CD4-positive, alpha-beta T cell (primary cell): ENCODE data around the gene SORCS2. TPM values are rescaled to one million over a fixed set of nuclear protein-coding genes. Genes with fewer than 3 reads are reported as not detected.

Experiments used
- ATAC-seq: fragments of 200-7000 bp; cut with Tn5 transposase; one replicate; pipeline ENCODE4 v1.10.0; 2022; ENCODE audit warnings: mild to moderate bottlenecking; ENCODE audit not compliant: poor library complexity
- CTCF ChIA-PET: fragments of 350-600 bp; sonication (Branson Sonifier 250); formaldehyde crosslinking; loops from one replicate; lab custom pipeline; 2021; ENCODE audit warnings: antibody characterized with exemption, inconsistent platforms; lab: Charles Lee
- POLR2A ChIA-PET: fragments of 350-600 bp; sonication (Branson Sonifier 250); formaldehyde crosslinking; loops from one replicate; lab custom pipeline; 2021; ENCODE audit warnings: antibody characterized with exemption, inconsistent platforms; lab: Charles Lee
- DNase-seq, 14 experiments: peaks; one replicate each; pipeline ENCODE4 v3.0.0-alpha.2; 2013 to 2020; ENCODE audit warnings: mixed read lengths in 2 of 14
- H3K27ac ChIP-seq, 2 donors: one replicate each; pipeline versions ENCODE4 v1.5.1 to v1.7.0; 2013; ENCODE audit warnings: low read length in 2 of 2, low read depth in 1 of 2, mild to moderate bottlenecking in 1 of 2
- H3K27me3 ChIP-seq, 2 experiments: 1 replicate in 1 of 2; 2 replicates in 1 of 2; pipeline versions ENCODE4 v1.6.1 to v1.7.0; 2013; ENCODE audit warnings: low read length in 2 of 2, control low read depth in 1 of 2, mild to moderate bottlenecking in 1 of 2, moderate library complexity in 1 of 2; ENCODE audit not compliant: insufficient read depth in 2 of 2, control insufficient read depth in 1 of 2
- H3K36me3 ChIP-seq: one replicate; pipeline ENCODE4 v1.6.1; 2013; ENCODE audit warnings: low read length, control low read depth; ENCODE audit not compliant: insufficient read depth
- H3K4me1 ChIP-seq: one replicate; pipeline ENCODE4 v1.6.1; 2013; ENCODE audit warnings: low read length, control low read depth; ENCODE audit not compliant: insufficient read depth
- H3K4me3 ChIP-seq: one replicate; pipeline ENCODE4 v1.5.1; 2013; ENCODE audit warnings: mild to moderate bottlenecking, low read length, moderate library complexity
- H3K9me3 ChIP-seq, 2 experiments: 1 replicate in 1 of 2; 2 replicates in 1 of 2; pipeline versions ENCODE4 v1.6.1 to v1.7.0; 2013; ENCODE audit warnings: low read length in 2 of 2, mild to moderate bottlenecking in 2 of 2, control low read depth in 1 of 2, moderate library complexity in 1 of 2; ENCODE audit not compliant: control insufficient read depth in 1 of 2, insufficient read depth in 1 of 2
- H3K27ac Mint-ChIP-seq: one replicate; pipeline ENCODE4 v1.8.0; 2020; ENCODE audit warnings: mixed read lengths
- H3K27me3 Mint-ChIP-seq: one replicate; pipeline ENCODE4 v1.8.0; 2021; ENCODE audit warnings: mixed read lengths
- H3K36me3 Mint-ChIP-seq: one replicate; pipeline ENCODE4 v1.8.0; 2021; ENCODE audit warnings: low read depth, mixed read lengths
- H3K4me1 Mint-ChIP-seq: one replicate; pipeline ENCODE4 v1.8.0; 2021; ENCODE audit warnings: low read depth, mixed read lengths
- H3K4me3 Mint-ChIP-seq: one replicate; pipeline ENCODE4 v1.8.0; 2020; ENCODE audit warnings: mild to moderate bottlenecking, mixed read lengths
- H3K9me3 Mint-ChIP-seq: one replicate; pipeline ENCODE4 v1.8.0; 2020; ENCODE audit warnings: mixed read lengths
- intact Hi-C, 2 experiments: fragments of 100-400 bp; cut with DNase I in 1 of 2; cut with micrococcal nuclease in 1 of 2; formaldehyde crosslinking; loops; one replicate each; pipeline versions ENCODE4 v1.15.1 to v1.9.0; 2023 to 2025; cut with DNase I, micrococcal nuclease
- total RNA-seq, 174 experiments: library from RNA in 2 of 174; stranded (reverse) in 2 of 174; gene quantifications; one replicate each; pipeline ENCODE4 v1.2.3 and lab custom pipeline; 2021 to 2026
- TF ChIP-seq, protein P1 (sequence below): fragments of 200-600 bp; IDR thresholded peaks from one replicate; pipeline ENCODE4 v1.8.0; 2022; ENCODE audit warnings: antibody characterized with exemption, mild to moderate bottlenecking

Gene SORCS2
- total RNA-seq, 2 experiments from 2014 or later, result not detected

DNA sequence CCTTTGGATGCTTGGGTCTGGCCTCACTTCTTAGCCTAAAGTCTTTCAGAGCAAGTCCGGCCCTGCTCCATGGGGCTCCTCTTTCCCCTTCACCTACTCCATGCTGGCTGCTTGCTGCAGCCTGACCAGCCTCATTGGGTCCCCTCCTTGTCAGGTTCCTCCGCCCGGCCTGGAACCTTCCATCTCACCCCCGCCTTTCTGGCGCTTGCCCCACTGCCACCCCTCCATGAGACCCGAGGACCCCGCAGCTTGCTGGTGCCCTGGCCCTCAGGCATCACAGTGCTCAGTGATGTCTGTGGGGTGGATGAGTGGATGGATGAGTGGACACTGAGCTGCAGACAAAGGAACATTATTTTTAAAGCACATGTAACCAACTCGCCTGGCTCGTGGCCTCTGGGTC lies 24.7 kb downstream of the SORCS2 start:
- no peaks in the 10 kb centered on the region for H3K27me3 ChIP-seq
- Mint-ChIP-seq H3K36me3 (no peaks in the 10 kb centered on the region), H3K4me1 (no peaks in the 10 kb centered on the region), H3K9me3 (no peaks in the 10 kb centered on the region), H3K27me3 (no peaks in the 10 kb centered on the region), H3K4me3 (no peak overlapping the region), H3K27ac (no peak overlapping the region)
- CTCF ChIA-PET, result no interaction called here
- no peaks in the 10 kb centered on the region for H3K36me3 ChIP-seq
- peaks cover 4 to 31% of the 10 kb centered on the region in 2 experiments for H3K9me3 ChIP-seq
- no peak overlapping the region for H3K4me3 ChIP-seq
- intact Hi-C loops, result no loop called here
- no peaks in the 10 kb centered on the region for H3K4me1 ChIP-seq
- no peak overlapping the region for H3K27ac ChIP-seq
- DNase-seq (no peak), ATAC-seq (no peak)
- TF ChIP-seq, protein P1, sequence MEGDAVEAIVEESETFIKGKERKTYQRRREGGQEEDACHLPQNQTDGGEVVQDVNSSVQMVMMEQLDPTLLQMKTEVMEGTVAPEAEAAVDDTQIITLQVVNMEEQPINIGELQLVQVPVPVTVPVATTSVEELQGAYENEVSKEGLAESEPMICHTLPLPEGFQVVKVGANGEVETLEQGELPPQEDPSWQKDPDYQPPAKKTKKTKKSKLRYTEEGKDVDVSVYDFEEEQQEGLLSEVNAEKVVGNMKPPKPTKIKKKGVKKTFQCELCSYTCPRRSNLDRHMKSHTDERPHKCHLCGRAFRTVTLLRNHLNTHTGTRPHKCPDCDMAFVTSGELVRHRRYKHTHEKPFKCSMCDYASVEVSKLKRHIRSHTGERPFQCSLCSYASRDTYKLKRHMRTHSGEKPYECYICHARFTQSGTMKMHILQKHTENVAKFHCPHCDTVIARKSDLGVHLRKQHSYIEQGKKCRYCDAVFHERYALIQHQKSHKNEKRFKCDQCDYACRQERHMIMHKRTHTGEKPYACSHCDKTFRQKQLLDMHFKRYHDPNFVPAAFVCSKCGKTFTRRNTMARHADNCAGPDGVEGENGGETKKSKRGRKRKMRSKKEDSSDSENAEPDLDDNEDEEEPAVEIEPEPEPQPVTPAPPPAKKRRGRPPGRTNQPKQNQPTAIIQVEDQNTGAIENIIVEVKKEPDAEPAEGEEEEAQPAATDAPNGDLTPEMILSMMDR, result no peak
- POLR2A ChIA-PET, result no interaction called here

DNA sequence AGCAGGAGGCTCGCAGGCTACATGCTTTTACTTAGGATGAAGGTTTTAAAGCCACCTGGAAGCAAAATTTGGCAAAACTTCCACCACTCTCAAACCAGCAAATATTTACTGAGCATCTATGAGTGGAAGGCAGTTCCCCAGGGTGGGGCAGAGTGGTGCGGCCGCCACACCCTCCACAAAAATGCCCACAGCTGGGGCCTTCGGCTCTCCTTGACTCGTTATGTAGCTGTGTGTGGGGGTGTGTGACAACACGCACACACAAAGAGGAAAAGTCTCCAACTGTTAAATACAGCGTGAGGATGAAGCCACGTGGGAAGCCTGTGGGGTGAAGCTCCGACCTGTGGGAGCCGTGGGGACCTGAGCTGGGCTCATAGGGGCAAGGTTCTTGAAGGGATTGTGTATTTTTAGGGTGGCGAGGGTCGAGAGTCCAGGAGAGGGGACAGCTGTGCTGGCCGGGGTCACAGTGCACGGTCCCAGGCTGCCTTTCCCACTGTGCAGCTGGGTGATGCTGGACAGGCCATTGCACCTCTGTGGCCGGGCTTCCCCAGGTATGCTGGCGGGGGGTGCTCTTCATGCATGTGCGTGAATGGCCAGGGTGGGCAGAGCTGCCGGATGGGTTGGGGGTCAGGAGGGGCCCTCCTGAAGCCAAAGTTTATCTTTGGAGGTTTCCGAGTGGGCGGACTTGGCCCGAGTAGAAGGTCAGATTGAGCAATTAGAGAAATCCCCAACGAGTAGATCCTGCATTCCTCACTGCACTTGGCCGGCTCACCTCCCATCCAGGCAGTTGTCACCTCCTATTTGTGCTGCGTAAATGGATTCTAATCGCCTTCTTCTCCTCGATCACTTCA lies 25.4 kb downstream of the SORCS2 start:
- no peaks in the 10 kb centered on the region for H3K27me3 Mint-ChIP-seq
- H3K27ac ChIP-seq, result no peak overlapping the region
- TF ChIP-seq, protein P1, result no peak
- CTCF ChIA-PET, result no interaction called here
- intact Hi-C loops, result no loop called here
- no peaks in the 10 kb centered on the region for H3K4me1 ChIP-seq
- no peaks in the 10 kb centered on the region for H3K4me1 Mint-ChIP-seq
- DNase-seq (no peak), ATAC-seq (no peak)
- POLR2A ChIA-PET, result no interaction called here
- H3K27me3 ChIP-seq, result no peaks in the 10 kb centered on the region
- H3K27ac Mint-ChIP-seq, result no peak overlapping the region
- peaks cover 4 to 28% of the 10 kb centered on the region in 2 experiments for H3K9me3 ChIP-seq
- H3K4me3 Mint-ChIP-seq, result no peak overlapping the region
- no peak overlapping the region for H3K4me3 ChIP-seq
- H3K36me3 ChIP-seq, result no peaks in the 10 kb centered on the region
- H3K9me3 Mint-ChIP-seq, result no peaks in the 10 kb centered on the region
- H3K36me3 Mint-ChIP-seq, result no peaks in the 10 kb centered on the region

DNA sequence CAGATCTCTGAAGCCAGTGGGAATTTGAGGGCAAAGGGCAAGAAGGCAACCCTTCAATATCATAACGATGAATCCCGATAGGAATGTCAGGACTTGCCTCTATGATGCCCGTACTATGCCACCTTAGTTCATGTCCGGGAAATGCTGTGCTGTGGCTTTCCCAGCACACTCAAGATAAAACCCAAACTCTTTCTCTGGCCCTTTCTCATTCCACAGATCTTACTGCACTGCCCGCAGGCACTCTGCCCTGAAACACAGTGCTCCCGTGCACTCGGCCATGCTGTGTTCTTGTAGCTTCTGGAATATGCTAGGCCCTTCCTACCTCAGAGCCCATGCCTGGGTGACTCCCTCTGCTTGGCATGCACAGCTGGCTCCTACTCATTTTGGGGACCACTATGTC lies 26.3 kb downstream of the SORCS2 start:
- Mint-ChIP-seq H3K27me3 (no peaks in the 10 kb centered on the region), H3K36me3 (no peaks in the 10 kb centered on the region), H3K4me3 (no peak overlapping the region), H3K27ac (no peak overlapping the region), H3K4me1 (no peaks in the 10 kb centered on the region), H3K9me3 (no peaks in the 10 kb centered on the region)
- ChIA-PET POLR2A (no interaction called here), CTCF (no interaction called here)
- H3K27me3 ChIP-seq, result no peaks in the 10 kb centered on the region
- intact Hi-C loops, result no loop called here
- ATAC-seq (no peak), DNase-seq (no peak)
- H3K4me3 ChIP-seq, result no peak overlapping the region
- no peaks in the 10 kb centered on the region for H3K4me1 ChIP-seq
- no peaks in the 10 kb centered on the region for H3K36me3 ChIP-seq
- TF ChIP-seq, protein P1, result no peak
- H3K27ac ChIP-seq, result no peak overlapping the region
- peaks cover 4 to 18% of the 10 kb centered on the region in 2 experiments for H3K9me3 ChIP-seq
